HCT116 (cell line): ENCODE results near the gene CAPN10. TPM values are rescaled to one million over a fixed set of nuclear protein-coding genes. Genes with fewer than 3 reads are reported as not detected.

Source experiments
- ATAC-seq: fragments of 200-7000 bp; cut with Tn5 transposase; 2 replicates; pipeline ENCODE4 v1.9.1; 2020; ENCODE audit warnings: mild to moderate bottlenecking, moderate library complexity
- BruUV-seq: library from RNA; stranded (reverse); fragments of 400-500 nt; replicated peaks from 2 replicates; lab custom pipeline; 2021; lab: Mats Ljungman, UMichigan
- CTCF ChIA-PET: fragments of 300-600 bp; sonication (Branson Sonifier 250); formaldehyde crosslinking; loops from one replicate; lab custom pipeline; 2021; ENCODE audit warnings: antibody characterized with exemption; lab: Charles Lee
- POLR2A ChIA-PET: fragments of 300-600, 350-600 bp; sonication (Branson Sonifier 250); formaldehyde crosslinking; loops from one replicate; lab custom pipeline; 2021; ENCODE audit warnings: antibody characterized with exemption; lab: Charles Lee
- RAD21 ChIA-PET, 2 experiments: fragments of 300-600 bp; sonication (Branson Sonifier 250); formaldehyde crosslinking; loops; one replicate each; lab custom pipeline; 2023; ENCODE audit warnings: low total read pairs in 2 of 2; ENCODE audit not compliant: uncharacterized antibody in 2 of 2, unreplicated experiment in 2 of 2, low non-redundant PET in 1 of 2; lab: Charles Lee
- DNase-seq: peaks from one replicate; pipeline ENCODE4 v3.0.0-alpha.2; 2010; ENCODE audit warnings: low read depth, low spot score
- H2AFZ ChIP-seq: fragments of 200-600 bp; shearing (Covaris generic), sonication (generic); 2 replicates; pipeline ENCODE4 v1.6.1; 2017; ENCODE audit warnings: low read depth, mixed run types, mixed read lengths, antibody characterized with exemption, low read length; ENCODE audit not compliant: poor library complexity, severe bottlenecking
- H3K27ac ChIP-seq: 2 replicates; pipeline ENCODE4 v1.5.1; 2012; ENCODE audit warnings: low read depth, low read length
- H3K27me3 ChIP-seq: fragments of 200-600 bp; sonication (generic); 2 replicates; pipeline ENCODE4 v1.6.1; 2016; ENCODE audit warnings: mixed run types, low read length, mixed read lengths; ENCODE audit not compliant: insufficient read depth
- H3K36me3 ChIP-seq, 2 experiments: fragments of 200-500 bp in 1 of 2; fragments of 200-600 bp in 1 of 2; sonication (Bioruptor generic) in 1 of 2; sonication (generic) in 1 of 2; 2 replicates each; pipeline versions ENCODE4 v1.5.1 to v1.6.1; 2014 to 2016; ENCODE audit warnings: low read length in 2 of 2, inconsistent platforms in 1 of 2, mixed read lengths in 1 of 2, mixed run types in 1 of 2; ENCODE audit not compliant: insufficient read depth in 2 of 2, control insufficient read depth in 1 of 2
- H3K4me1 ChIP-seq, 2 experiments: fragments of 200-600 bp in 1 of 2; sonication (generic) in 1 of 2; 2 replicates each; pipeline versions ENCODE4 v1.5.1 to v1.6.1; 2012 to 2017; ENCODE audit warnings: low read length in 2 of 2, inconsistent platforms in 1 of 2, mild to moderate bottlenecking in 1 of 2, mixed read lengths in 1 of 2, mixed run types in 1 of 2, moderate library complexity in 1 of 2; ENCODE audit not compliant: insufficient read depth in 2 of 2, control insufficient read depth in 1 of 2
- H3K4me2 ChIP-seq: fragments of 200-600 bp; sonication (generic); 2 replicates; pipeline ENCODE4 v1.6.1; 2017; ENCODE audit warnings: mixed run types, low read length, mixed read lengths
- H3K4me3 ChIP-seq, 2 experiments: fragments of 200-600 bp in 1 of 2; sonication (generic) in 1 of 2; replicated peaks in 1 of 2; 2 replicates each; pipeline ENCODE4 v1.5.1; 2011 to 2016; ENCODE audit warnings: low read length in 2 of 2, control low read depth in 1 of 2, low read depth in 1 of 2, mild to moderate bottlenecking in 1 of 2, mixed read lengths in 1 of 2, mixed run types in 1 of 2
- H3K79me2 ChIP-seq: fragments of 200-600 bp; sonication (generic); 2 replicates; pipeline ENCODE4 v1.6.1; 2017; ENCODE audit warnings: mild to moderate bottlenecking, mixed run types, low read length, moderate library complexity, mixed read lengths; ENCODE audit not compliant: insufficient read depth
- H3K9ac ChIP-seq: fragments of 200-600 bp; sonication (generic); 2 replicates; pipeline ENCODE4 v1.6.1; 2016; ENCODE audit warnings: low read length, mixed read lengths
- H3K9me2 ChIP-seq: fragments of 200-600 bp; sonication (generic), shearing (Covaris generic); 2 replicates; pipeline ENCODE4 v1.6.1; 2017; ENCODE audit warnings: mixed run types, mild to moderate bottlenecking, moderate library complexity; ENCODE audit not compliant: insufficient read depth
- H3K9me3 ChIP-seq, 2 experiments: fragments of 200-500 bp in 1 of 2; fragments of 200-600 bp in 1 of 2; sonication (Bioruptor generic) in 1 of 2; sonication (generic) in 1 of 2; 2 replicates each; pipeline ENCODE4 v1.6.1; 2014 to 2017; ENCODE audit warnings: low read length in 2 of 2, mixed read lengths in 2 of 2, inconsistent platforms in 1 of 2, low read depth in 1 of 2, mild to moderate bottlenecking in 1 of 2, mixed run types in 1 of 2, moderate library complexity in 1 of 2; ENCODE audit not compliant: control insufficient read depth in 1 of 2, insufficient read depth in 1 of 2
- H4K20me1 ChIP-seq: fragments of 200-600 bp; sonication (generic), shearing (Covaris generic); 2 replicates; pipeline ENCODE4 v1.6.1; 2017; ENCODE audit warnings: mixed run types, mild to moderate bottlenecking, moderate library complexity; ENCODE audit not compliant: insufficient read depth
- CBX3 ChIP-seq: IDR thresholded peaks from 2 replicates; pipeline ENCODE4 v1.6.1; 2012; ENCODE audit warnings: low read depth
- EZH2phosphoT487 ChIP-seq: fragments of 200-600 bp; IDR thresholded peaks from 2 replicates; pipeline ENCODE4 v1.6.1; 2018; ENCODE audit warnings: antibody characterized with exemption, borderline replicate concordance
- MAX ChIP-seq: IDR thresholded peaks from 2 replicates; pipeline ENCODE4 v1.6.1; 2012
- POLR2AphosphoS5 ChIP-seq: IDR thresholded peaks from 2 replicates; pipeline ENCODE4 v1.6.1; 2011; ENCODE audit warnings: mild to moderate bottlenecking, low read depth, low read length, moderate library complexity
- RAD21 ChIP-seq: IDR thresholded peaks from 2 replicates; pipeline ENCODE4 v1.6.1; 2012; ENCODE audit warnings: low read depth, mild to moderate bottlenecking
- REST ChIP-seq: IDR thresholded peaks from 2 replicates; pipeline ENCODE4 v1.6.1; 2012; ENCODE audit warnings: low read depth
- SIN3A ChIP-seq: IDR thresholded peaks from 2 replicates; pipeline ENCODE4 v1.6.1; 2012; ENCODE audit warnings: low read depth
- SP1 ChIP-seq: IDR thresholded peaks from 2 replicates; pipeline ENCODE4 v1.6.1; 2012; ENCODE audit warnings: low read depth
- SRF ChIP-seq: IDR thresholded peaks from 2 replicates; pipeline ENCODE4 v1.6.1; 2012; ENCODE audit warnings: low read depth
- YY1 ChIP-seq: IDR thresholded peaks from 2 replicates; pipeline ENCODE4 v1.6.1; 2011; ENCODE audit warnings: low read length, low read depth, moderate library complexity, mild to moderate bottlenecking; ENCODE audit not compliant: insufficient replicate concordance; ENCODE audit errors: extremely low read depth
- intact Hi-C: fragments of 100-400 bp; cut with micrococcal nuclease; formaldehyde crosslinking; loops from 2 replicates; pipeline ENCODE4 v1.10.0; 2022
- total RNA-seq: library from RNA; stranded (reverse); gene quantifications from one replicate; pipeline ENCODE4 v1.2.1, GENCODE V29; 2021; ENCODE audit not compliant: unreplicated experiment
- TF ChIP-seq, protein P1 (sequence below), 3 experiments: fragments of 200-600 bp in 1 of 3; sonication (generic) in 1 of 3; IDR thresholded peaks in 2 of 3; conservative IDR thresholded peaks in 1 of 3; 2 replicates each; pipeline ENCODE4 v1.5.1; 2012 to 2017; ENCODE audit warnings: low read depth in 2 of 3, low read length in 2 of 3, antibody characterized with exemption in 1 of 3, borderline replicate concordance in 1 of 3, control low read depth in 1 of 3, mild to moderate bottlenecking in 1 of 3, mixed read lengths in 1 of 3, mixed run types in 1 of 3, moderate library complexity in 1 of 3; ENCODE audit not compliant: insufficient read depth in 1 of 3

CAPN10 gene
- total RNA-seq, 1 experiment from 2014 or later, result 40.7 TPM

DNA sequence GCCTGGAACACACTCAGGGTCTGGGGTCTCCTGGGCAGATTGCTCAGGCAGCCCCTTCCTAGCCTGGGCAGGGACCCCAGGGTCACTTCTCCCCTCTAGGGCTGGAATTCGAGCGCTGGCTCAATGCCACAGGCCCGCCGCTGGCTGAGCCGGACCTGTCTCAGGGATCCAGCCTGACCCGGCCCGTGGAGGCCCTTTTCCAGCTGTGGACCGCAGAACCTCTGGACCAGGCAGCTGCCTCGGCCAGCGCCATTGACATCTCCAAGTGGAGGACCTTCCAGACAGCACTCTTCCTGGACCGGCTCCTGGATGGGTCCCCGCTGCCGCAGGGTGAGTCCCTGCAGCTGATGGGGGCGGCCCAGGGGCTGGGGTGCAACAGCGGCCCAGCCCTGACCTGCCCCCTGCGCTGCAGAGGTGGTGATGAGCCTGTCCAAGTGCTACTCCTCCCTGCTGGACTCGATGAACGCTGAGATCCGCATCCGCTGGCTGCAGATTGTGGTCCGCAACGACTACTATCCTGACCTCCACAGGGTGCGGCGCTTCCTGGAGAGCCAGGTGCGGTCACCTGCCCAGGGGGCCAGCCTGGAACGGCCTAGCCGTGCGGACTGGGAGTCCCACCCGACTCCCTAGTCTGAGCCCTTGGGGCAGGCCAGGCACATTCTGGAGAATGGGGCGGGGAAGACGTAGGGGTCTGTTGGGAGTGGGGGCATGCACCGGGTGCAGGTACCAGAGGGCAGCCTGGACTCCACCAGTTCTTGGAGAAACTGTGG lies 9.9 kb upstream of the CAPN10 start:
- ChIA-PET CTCF (no interaction called here), RAD21 (interaction anchor here in 1 of 2 experiments (0.6 kb wide), 1 partner anchor 159 kb away, joined by 4 read pairs; no protein-coding TSS in a partner anchor), POLR2A (no interaction called here)
- Histone ChIP-seq H2AFZ (no peak overlapping the region), H4K20me1 (no peaks in the 10 kb centered on the region), H3K9me3 (no peaks in the 10 kb centered on the region), H3K4me2 (no peak overlapping the region), H3K9me2 (no peaks in the 10 kb centered on the region), H3K4me1 (peaks cover 31% of the 10 kb centered on the region in 2 experiments), H3K27ac (no peak overlapping the region), H3K9ac (no peak overlapping the region), H3K79me2 (peaks cover 27% of the 10 kb centered on the region), H3K36me3 (no peaks in the 10 kb centered on the region), H3K4me3 (no peak overlapping the region), H3K27me3 (no peaks in the 10 kb centered on the region)
- TF ChIP-seq MAX, result no peak
- ATAC-seq, result no peak
- no peak for DNase-seq
- intact Hi-C loops, result no loop called here
- BruUV-seq, result no TSS peak

DNA sequence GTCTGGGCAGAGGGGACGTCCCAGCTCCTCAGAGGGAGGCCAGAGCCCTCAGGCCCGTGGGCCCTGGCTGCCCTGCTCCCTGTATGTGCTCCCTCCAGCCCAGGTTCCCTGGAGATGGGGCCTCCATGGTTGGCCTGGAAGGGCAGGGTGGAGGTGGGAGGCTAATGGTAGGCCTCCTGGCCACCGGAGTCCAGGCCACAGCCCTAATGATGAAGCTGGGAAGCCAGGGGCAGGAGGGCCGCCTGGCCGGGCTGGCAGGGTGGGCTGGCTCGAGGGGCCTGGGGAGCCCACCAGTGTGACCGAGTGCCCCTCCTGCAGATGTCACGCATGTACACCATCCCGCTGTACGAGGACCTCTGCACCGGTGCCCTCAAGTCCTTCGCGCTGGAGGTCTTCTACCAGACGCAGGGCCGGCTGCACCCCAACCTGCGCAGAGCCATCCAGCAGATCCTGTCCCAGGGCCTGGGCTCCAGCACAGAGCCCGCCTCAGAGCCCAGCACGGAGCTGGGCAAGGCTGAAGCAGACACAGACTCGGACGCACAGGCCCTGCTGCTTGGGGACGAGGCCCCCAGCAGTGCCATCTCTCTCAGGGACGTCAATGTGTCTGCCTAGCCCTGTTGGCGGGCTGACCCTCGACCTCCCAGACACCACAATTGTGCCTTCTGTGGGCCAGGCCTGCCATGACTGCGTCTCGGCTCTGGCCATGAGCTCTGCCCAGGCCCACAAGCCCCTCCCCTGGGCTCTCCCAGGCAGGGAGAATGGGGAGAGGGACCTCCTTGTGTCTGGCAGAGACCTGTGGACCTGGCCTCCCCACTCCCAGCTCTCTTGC lies 9.0 kb upstream of the CAPN10 start:
- Histone ChIP-seq H3K4me2 (no peak overlapping the region), H3K79me2 (peaks cover 36% of the 10 kb centered on the region), H3K9me3 (no peaks in the 10 kb centered on the region), H3K9me2 (no peaks in the 10 kb centered on the region), H3K27ac (no peak overlapping the region), H3K36me3 (no peaks in the 10 kb centered on the region), H4K20me1 (no peaks in the 10 kb centered on the region), H3K4me1 (peaks cover 35 to 39% of the 10 kb centered on the region in 2 experiments), H3K27me3 (no peaks in the 10 kb centered on the region), H3K9ac (no peak overlapping the region), H3K4me3 (no peak overlapping the region), H2AFZ (no peak overlapping the region)
- BruUV-seq, result TSS peak; percentile 7
- DNase-seq, result no peak
- RAD21 ChIA-PET, result interaction anchor here in 1 of 2 experiments (0.6 kb wide), 1 partner anchor 158 kb away, joined by 4 read pairs; no protein-coding TSS in a partner anchor
- CTCF ChIA-PET, result interaction anchor here (3.7 kb wide), 1 partner anchor 11 kb away, joined by 48 read pairs; no protein-coding TSS in a partner anchor
- intact Hi-C loops, result no loop called here
- POLR2A ChIA-PET, result no interaction called here
- no peak for ATAC-seq
- TF ChIP-seq EZH2phosphoT487, result no peak
- TF ChIP-seq CBX3, result no peak
- no peak for TF ChIP-seq SIN3A
- TF ChIP-seq SRF, result no peak
- TF ChIP-seq RAD21, result no peak
- TF ChIP-seq REST, result no peak
- TF ChIP-seq SP1, result no peak
- no peak for TF ChIP-seq YY1
- TF ChIP-seq, protein P1, sequence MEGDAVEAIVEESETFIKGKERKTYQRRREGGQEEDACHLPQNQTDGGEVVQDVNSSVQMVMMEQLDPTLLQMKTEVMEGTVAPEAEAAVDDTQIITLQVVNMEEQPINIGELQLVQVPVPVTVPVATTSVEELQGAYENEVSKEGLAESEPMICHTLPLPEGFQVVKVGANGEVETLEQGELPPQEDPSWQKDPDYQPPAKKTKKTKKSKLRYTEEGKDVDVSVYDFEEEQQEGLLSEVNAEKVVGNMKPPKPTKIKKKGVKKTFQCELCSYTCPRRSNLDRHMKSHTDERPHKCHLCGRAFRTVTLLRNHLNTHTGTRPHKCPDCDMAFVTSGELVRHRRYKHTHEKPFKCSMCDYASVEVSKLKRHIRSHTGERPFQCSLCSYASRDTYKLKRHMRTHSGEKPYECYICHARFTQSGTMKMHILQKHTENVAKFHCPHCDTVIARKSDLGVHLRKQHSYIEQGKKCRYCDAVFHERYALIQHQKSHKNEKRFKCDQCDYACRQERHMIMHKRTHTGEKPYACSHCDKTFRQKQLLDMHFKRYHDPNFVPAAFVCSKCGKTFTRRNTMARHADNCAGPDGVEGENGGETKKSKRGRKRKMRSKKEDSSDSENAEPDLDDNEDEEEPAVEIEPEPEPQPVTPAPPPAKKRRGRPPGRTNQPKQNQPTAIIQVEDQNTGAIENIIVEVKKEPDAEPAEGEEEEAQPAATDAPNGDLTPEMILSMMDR (IDR thresholded peaks at IDR 0.05 in 2 of 3, conservative IDR thresholded peaks at IDR 0.05 in 1 of 3; ENCODE audit: borderline replicate concordance in 1 of 3, insufficient read depth in 1 of 3, low read depth in 2 of 3, low read length in 2 of 3), result no peak
- no peak for TF ChIP-seq POLR2AphosphoS5
